Measurements from ENCODE around the gene RAPSN.
"Not testable (repeated sequence)": the region's sequence is repeated elsewhere in the genome, so short reads cannot be mapped to it uniquely, and the experiment has no call there.

RAPSN gene

GRCh38 chr11:47454258-47454671 lies 5.3 kb upstream of the RAPSN start:
- not testable (repeated sequence) for H3K36me3 ChIP-seq (ENCODE audit: control insufficient read depth in 1 of 2, insufficient read depth in 2 of 2, low read length in 2 of 2); H4K12ac ChIP-seq (ENCODE audit: low read depth, low read length); H3K9ac ChIP-seq (ENCODE audit: low read length); H2BK120ac ChIP-seq (ENCODE audit: insufficient read depth, low read length, poor library complexity); H3K14ac ChIP-seq (ENCODE audit: low read length); H2AFZ ChIP-seq (ENCODE audit: insufficient read depth, low read length, poor library complexity); H3K79me1 ChIP-seq (ENCODE audit: low read length); H3K79me2 ChIP-seq (ENCODE audit: control insufficient read depth, insufficient read depth, low read length, poor library complexity); H3K27me3 ChIP-seq (ENCODE audit: insufficient read depth, low read length); H3K4me3 ChIP-seq (ENCODE audit: low read depth, low read length); H2AK5ac ChIP-seq (ENCODE audit: low read length); H3K4ac ChIP-seq (ENCODE audit: low read depth, low read length); H3K4me2 ChIP-seq (ENCODE audit: low read length); H4K8ac ChIP-seq (ENCODE audit: low read depth, low read length); H2BK5ac ChIP-seq (ENCODE audit: low read depth, low read length, poor library complexity); H4K91ac ChIP-seq (ENCODE audit: low read depth, low read length); H2BK12ac ChIP-seq (ENCODE audit: low read length); H3K9me3 ChIP-seq (ENCODE audit: insufficient read depth, low read depth, low read length); H3K18ac ChIP-seq (ENCODE audit: low read length); H3K23ac ChIP-seq (ENCODE audit: low read length); H3K27ac ChIP-seq (ENCODE audit: low read depth, low read length); H3K4me1 ChIP-seq (ENCODE audit: control insufficient read depth in 1 of 2, insufficient read depth in 2 of 2, low read length in 2 of 2)
- WGBS (ENCODE audit: extremely low coverage, insufficient coverage, insufficient read length) = no CpG with 5 or more reads among the region's 8 CpGs
- peak; percentile 80 to 88 for DNase-seq

GRCh38 chr11:47453365-47453764 lies 4.4 kb upstream of the RAPSN start:
- no peak overlapping the region for H2AK5ac ChIP-seq (ENCODE audit: low read length)
- H2BK12ac ChIP-seq (ENCODE audit: low read length) = no peak overlapping the region
- no peak overlapping the region for H4K12ac ChIP-seq (ENCODE audit: low read depth, low read length)
- H3K36me3 ChIP-seq (ENCODE audit: control insufficient read depth in 1 of 2, insufficient read depth in 2 of 2, low read length in 2 of 2) = peaks cover 2% of the 10 kb centered on the region in 2 experiments
- H4K8ac ChIP-seq (ENCODE audit: low read depth, low read length) = no peak overlapping the region
- no peaks in the 10 kb centered on the region for H3K4me1 ChIP-seq (ENCODE audit: control insufficient read depth in 1 of 2, insufficient read depth in 2 of 2, low read length in 2 of 2)
- H3K27ac ChIP-seq (ENCODE audit: low read depth, low read length) = no peak overlapping the region
- H3K4ac ChIP-seq (ENCODE audit: low read depth, low read length) = no peak overlapping the region
- no peaks in the 10 kb centered on the region for H3K79me2 ChIP-seq (ENCODE audit: control insufficient read depth, insufficient read depth, low read length, poor library complexity)
- H3K79me1 ChIP-seq (ENCODE audit: low read length) = no peaks in the 10 kb centered on the region
- H2AFZ ChIP-seq (ENCODE audit: insufficient read depth, low read length, poor library complexity) = no peak overlapping the region
- H3K9ac ChIP-seq (ENCODE audit: low read length) = no peak overlapping the region
- H3K9me3 ChIP-seq (ENCODE audit: insufficient read depth, low read depth, low read length) = no peaks in the 10 kb centered on the region
- no peak overlapping the region for H4K91ac ChIP-seq (ENCODE audit: low read depth, low read length)
- no peak overlapping the region for H3K23ac ChIP-seq (ENCODE audit: low read length)
- DNase-seq = no peak
- no peak overlapping the region for H2BK120ac ChIP-seq (ENCODE audit: insufficient read depth, low read length, poor library complexity)
- no peaks in the 10 kb centered on the region for H3K27me3 ChIP-seq (ENCODE audit: insufficient read depth, low read length)
- H3K4me2 ChIP-seq (ENCODE audit: low read length) = no peak overlapping the region
- no peak overlapping the region for H3K14ac ChIP-seq (ENCODE audit: low read length)
- no peak overlapping the region for H3K4me3 ChIP-seq (ENCODE audit: low read depth, low read length)
- no peak overlapping the region for H3K18ac ChIP-seq (ENCODE audit: low read length)
- no CpG with 5 or more reads among the region's 8 CpGs for WGBS (ENCODE audit: extremely low coverage, insufficient coverage, insufficient read length)
- no peak overlapping the region for H2BK5ac ChIP-seq (ENCODE audit: low read depth, low read length, poor library complexity)

GRCh38 chr11:47451990-47452389 lies 3.1 kb upstream of the RAPSN start:
- Histone ChIP-seq H3K36me3 (ENCODE audit: control insufficient read depth in 1 of 2, insufficient read depth in 2 of 2, low read length in 2 of 2) (peaks cover 2% of the 10 kb centered on the region in 2 experiments), H4K12ac (ENCODE audit: low read depth, low read length) (no peak overlapping the region), H3K18ac (ENCODE audit: low read length) (no peak overlapping the region), H2AFZ (ENCODE audit: insufficient read depth, low read length, poor library complexity) (no peak overlapping the region), H2BK5ac (ENCODE audit: low read depth, low read length, poor library complexity) (no peak overlapping the region), H4K8ac (ENCODE audit: low read depth, low read length) (no peak overlapping the region), H2BK120ac (ENCODE audit: insufficient read depth, low read length, poor library complexity) (no peak overlapping the region), H3K27me3 (ENCODE audit: insufficient read depth, low read length) (no peaks in the 10 kb centered on the region), H2AK5ac (ENCODE audit: low read length) (no peak overlapping the region), H2BK12ac (ENCODE audit: low read length) (no peak overlapping the region), H3K4ac (ENCODE audit: low read depth, low read length) (no peak overlapping the region), H3K23ac (ENCODE audit: low read length) (no peak overlapping the region), H3K4me1 (ENCODE audit: control insufficient read depth in 1 of 2, insufficient read depth in 2 of 2, low read length in 2 of 2) (no peaks in the 10 kb centered on the region), H3K4me3 (ENCODE audit: low read depth, low read length) (no peak overlapping the region), H3K14ac (ENCODE audit: low read length) (no peak overlapping the region), H3K27ac (ENCODE audit: low read depth, low read length) (no peak overlapping the region), H3K9ac (ENCODE audit: low read length) (no peak overlapping the region), H3K4me2 (ENCODE audit: low read length) (no peak overlapping the region), H4K91ac (ENCODE audit: low read depth, low read length) (no peak overlapping the region), H3K9me3 (ENCODE audit: insufficient read depth, low read depth, low read length) (no peaks in the 10 kb centered on the region), H3K79me1 (ENCODE audit: low read length) (no peaks in the 10 kb centered on the region), H3K79me2 (ENCODE audit: control insufficient read depth, insufficient read depth, low read length, poor library complexity) (no peaks in the 10 kb centered on the region)
- DNase-seq = no peak
- WGBS (ENCODE audit: extremely low coverage, insufficient coverage, insufficient read length) = no CpG with 5 or more reads among the region's 4 CpGs

GRCh38 chr11:47451436-47451835 lies 2.5 kb upstream of the RAPSN start:
- WGBS (ENCODE audit: extremely low coverage, insufficient coverage, insufficient read length) = no CpG with 5 or more reads among the region's 4 CpGs
- Histone ChIP-seq H3K27ac (ENCODE audit: low read depth, low read length) (no peak overlapping the region), H3K9me3 (ENCODE audit: insufficient read depth, low read depth, low read length) (no peaks in the 10 kb centered on the region), H2AK5ac (ENCODE audit: low read length) (no peak overlapping the region), H3K23ac (ENCODE audit: low read length) (no peak overlapping the region), H3K4me3 (ENCODE audit: low read depth, low read length) (no peak overlapping the region), H3K79me2 (ENCODE audit: control insufficient read depth, insufficient read depth, low read length, poor library complexity) (no peaks in the 10 kb centered on the region), H3K4me2 (ENCODE audit: low read length) (no peak overlapping the region), H3K4ac (ENCODE audit: low read depth, low read length) (no peak overlapping the region), H3K9ac (ENCODE audit: low read length) (no peak overlapping the region), H4K91ac (ENCODE audit: low read depth, low read length) (no peak overlapping the region), H3K27me3 (ENCODE audit: insufficient read depth, low read length) (no peaks in the 10 kb centered on the region), H4K12ac (ENCODE audit: low read depth, low read length) (no peak overlapping the region), H3K36me3 (ENCODE audit: control insufficient read depth in 1 of 2, insufficient read depth in 2 of 2, low read length in 2 of 2) (peaks cover 2% of the 10 kb centered on the region in 2 experiments), H3K4me1 (ENCODE audit: control insufficient read depth in 1 of 2, insufficient read depth in 2 of 2, low read length in 2 of 2) (no peaks in the 10 kb centered on the region), H3K79me1 (ENCODE audit: low read length) (no peaks in the 10 kb centered on the region), H2BK5ac (ENCODE audit: low read depth, low read length, poor library complexity) (no peak overlapping the region), H3K14ac (ENCODE audit: low read length) (no peak overlapping the region), H2BK120ac (ENCODE audit: insufficient read depth, low read length, poor library complexity) (no peak overlapping the region), H4K8ac (ENCODE audit: low read depth, low read length) (no peak overlapping the region), H2AFZ (ENCODE audit: insufficient read depth, low read length, poor library complexity) (no peak overlapping the region), H2BK12ac (ENCODE audit: low read length) (no peak overlapping the region), H3K18ac (ENCODE audit: low read length) (no peak overlapping the region)
- DNase-seq = no peak

Data from trophoblast cell (in vitro differentiated cells and primary cell).